Stimulated activated CD8-positive, alpha-beta memory T cell treated with anti-CD3 and anti-CD28 coated beads, Interleukin-4, amount 100 ng/mL, for 24 hours (primary cell): ENCODE data around the gene RPL36A.

Source experiments
- DNase-seq: peaks from one replicate; pipeline ENCODE4 v3.0.0-alpha.2; 2020; ENCODE audit warnings: low read depth

Gene RPL36A

GRCh38 chrX:101442085-101442484 lies 51.3 kb downstream of the RPL36A start:
- DNase-seq = no peak
